Vagina (tissue), 2 donors: Measurements from ENCODE around the gene CASZ1.

Experiments
- POLR2A ChIP-seq, 2 donors: fragments of 450-650 bp; IDR thresholded peaks; one replicate each; pipeline ENCODE4 v1.6.1; 2017; ENCODE audit warnings: antibody characterized with exemption in 2 of 2, mild to moderate bottlenecking in 2 of 2, moderate library complexity in 2 of 2
- POLR2AphosphoS5 ChIP-seq, 2 donors: sonication (generic); formaldehyde crosslinking; IDR thresholded peaks; one replicate each; pipeline ENCODE4 v1.9.0; 2017; ENCODE audit warnings: antibody characterized with exemption in 2 of 2, mild to moderate bottlenecking in 2 of 2, low read depth in 1 of 2; ENCODE audit not compliant: insufficient read depth in 1 of 2
- TF ChIP-seq, protein P1 (sequence below), 3 experiments: fragments of 450-650 bp in 2 of 3; fragments of 200-600 bp in 1 of 3; sonication (generic) in 1 of 3; IDR thresholded peaks; one replicate each; pipeline ENCODE4 v1.5.1; 2017 to 2019; ENCODE audit warnings: antibody characterized with exemption in 3 of 3, mild to moderate bottlenecking in 2 of 3, moderate library complexity in 2 of 3

DNA sequence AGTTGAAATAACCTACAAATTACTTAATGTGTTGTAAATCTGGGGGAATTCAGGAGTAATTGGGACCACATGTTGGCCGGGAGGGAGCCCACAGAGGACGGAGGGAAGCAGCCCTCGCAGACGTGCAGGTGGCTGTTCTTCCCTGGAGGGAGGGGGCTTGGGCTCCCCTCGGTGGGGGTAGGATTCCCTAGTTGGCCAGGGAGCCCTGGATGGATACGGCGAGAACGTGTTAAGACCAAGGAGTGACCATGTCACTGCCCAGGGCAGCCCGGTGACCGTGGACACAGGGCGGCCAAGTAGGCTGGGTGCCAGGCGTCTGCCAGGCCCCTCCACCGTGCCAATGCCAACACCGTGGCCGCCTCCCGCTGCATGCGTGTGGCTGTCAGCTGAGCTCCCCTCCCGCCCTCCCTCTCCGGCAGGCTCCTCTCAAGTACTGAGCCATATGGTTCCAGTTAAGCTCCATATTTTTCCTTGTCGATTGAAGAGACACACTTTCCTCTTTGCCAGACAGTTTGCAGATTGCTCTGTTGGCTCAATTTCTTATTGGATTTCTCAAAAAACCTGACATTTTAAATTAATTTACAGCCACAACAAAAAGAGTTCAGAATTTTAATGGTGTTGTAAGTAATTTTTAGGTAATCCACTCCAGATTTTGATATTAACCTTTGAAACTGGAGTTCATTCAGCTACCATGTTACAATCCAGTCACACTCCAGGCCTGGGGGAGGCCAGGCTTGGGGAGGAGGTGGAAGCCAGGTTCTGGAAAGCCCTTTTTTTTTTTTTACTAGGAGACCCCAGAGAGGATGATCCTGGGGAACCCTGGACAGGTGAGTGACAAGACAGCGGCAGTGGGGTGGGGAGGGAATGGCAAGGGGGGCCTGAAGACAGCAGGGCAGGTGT is 71.2 kb downstream of the CASZ1 start:
- TF ChIP-seq POLR2AphosphoS5 (IDR thresholded peaks at IDR 0.05; ENCODE audit: insufficient read depth in 1 of 2, low read depth in 1 of 2) = peak in 1 of 2 donors; percentile 47
- TF ChIP-seq, protein P1, sequence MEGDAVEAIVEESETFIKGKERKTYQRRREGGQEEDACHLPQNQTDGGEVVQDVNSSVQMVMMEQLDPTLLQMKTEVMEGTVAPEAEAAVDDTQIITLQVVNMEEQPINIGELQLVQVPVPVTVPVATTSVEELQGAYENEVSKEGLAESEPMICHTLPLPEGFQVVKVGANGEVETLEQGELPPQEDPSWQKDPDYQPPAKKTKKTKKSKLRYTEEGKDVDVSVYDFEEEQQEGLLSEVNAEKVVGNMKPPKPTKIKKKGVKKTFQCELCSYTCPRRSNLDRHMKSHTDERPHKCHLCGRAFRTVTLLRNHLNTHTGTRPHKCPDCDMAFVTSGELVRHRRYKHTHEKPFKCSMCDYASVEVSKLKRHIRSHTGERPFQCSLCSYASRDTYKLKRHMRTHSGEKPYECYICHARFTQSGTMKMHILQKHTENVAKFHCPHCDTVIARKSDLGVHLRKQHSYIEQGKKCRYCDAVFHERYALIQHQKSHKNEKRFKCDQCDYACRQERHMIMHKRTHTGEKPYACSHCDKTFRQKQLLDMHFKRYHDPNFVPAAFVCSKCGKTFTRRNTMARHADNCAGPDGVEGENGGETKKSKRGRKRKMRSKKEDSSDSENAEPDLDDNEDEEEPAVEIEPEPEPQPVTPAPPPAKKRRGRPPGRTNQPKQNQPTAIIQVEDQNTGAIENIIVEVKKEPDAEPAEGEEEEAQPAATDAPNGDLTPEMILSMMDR (IDR thresholded peaks at IDR 0.05) = no peak
- no peak for TF ChIP-seq POLR2A (IDR thresholded peaks at IDR 0.05)
